HG03469 (cell line): ENCODE results near the gene REELD1.

ENCODE experiments used
- ATAC-seq: cut with Tn5 transposase; IDR thresholded peaks from one replicate; pipeline ENCODE4 v1.9.1; 2021; ENCODE audit warnings: mild to moderate bottlenecking, moderate library complexity, moderate number of reproducible peaks; ENCODE audit not compliant: unreplicated experiment

The REELD1 gene

DNA sequence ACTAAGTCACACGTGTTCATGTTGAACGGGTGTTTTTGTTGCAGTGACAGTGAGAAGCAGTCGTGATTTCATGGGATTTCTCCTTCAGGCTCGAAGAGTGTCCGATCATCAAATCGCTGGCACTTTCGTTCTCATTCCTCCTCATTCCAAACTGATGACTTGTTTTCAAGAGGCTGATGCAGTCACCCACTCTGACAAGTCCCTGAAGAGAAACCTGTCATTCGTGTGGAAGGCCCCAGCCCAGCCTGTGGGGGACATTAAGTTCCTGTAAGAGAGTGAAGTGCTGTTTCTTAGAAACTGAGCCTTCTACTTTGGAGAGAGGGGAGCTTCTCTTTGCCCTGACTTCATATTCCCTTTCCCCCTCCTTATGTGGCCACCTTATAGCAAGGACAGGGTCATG is 8.0 kb downstream of the REELD1 start:
- no peak for ATAC-seq

- ATAC-seq, result no peak
These were observed 10.1 kb downstream of the REELD1 start for GRCh38 chr4:146224326-146224966.

GRCh38 chr4:146229406-146229805 is 15.1 kb downstream of the REELD1 start:
- no peak for ATAC-seq

DNA sequence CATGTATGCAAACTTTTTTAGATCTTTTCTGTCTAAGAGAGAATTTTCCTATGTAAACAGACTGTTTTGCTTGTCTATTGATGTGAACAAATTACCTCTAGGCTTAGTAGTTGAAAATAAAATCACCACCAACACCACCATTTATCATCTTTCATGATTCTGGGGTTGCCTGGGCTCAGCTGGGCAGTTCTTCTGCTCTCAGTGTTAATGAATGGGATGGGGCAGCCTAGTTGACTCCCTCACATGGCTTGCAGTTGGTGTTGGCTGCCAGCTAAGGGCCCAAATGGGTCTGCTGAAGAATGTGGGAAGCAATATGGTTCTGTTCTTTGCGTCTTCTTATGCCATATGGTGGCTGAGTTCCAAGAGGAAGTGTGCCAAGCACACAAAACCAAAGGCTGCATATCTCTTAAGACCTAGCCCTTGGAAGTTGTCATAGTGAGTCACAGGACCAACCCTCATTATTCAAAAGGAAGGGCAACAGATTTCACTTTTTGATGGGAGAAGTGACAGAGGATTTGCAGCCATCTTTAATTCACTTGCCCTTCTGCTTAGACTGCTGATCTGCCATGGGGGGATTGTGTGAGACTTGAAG is 17.9 kb downstream of the REELD1 start:
- no peak for ATAC-seq

GRCh38 chr4:146235654-146236177 is 21.4 kb downstream of the REELD1 start:
- no peak for ATAC-seq

GRCh38 chr4:146236216-146236615 is 21.9 kb downstream of the REELD1 start:
- no peak for ATAC-seq

GRCh38 chr4:146237092-146237491 is 22.8 kb downstream of the REELD1 start:
- ATAC-seq, result no peak

- ATAC-seq, result no peak
These were observed 23.8 kb downstream of the REELD1 start for GRCh38 chr4:146238107-146238506.

DNA sequence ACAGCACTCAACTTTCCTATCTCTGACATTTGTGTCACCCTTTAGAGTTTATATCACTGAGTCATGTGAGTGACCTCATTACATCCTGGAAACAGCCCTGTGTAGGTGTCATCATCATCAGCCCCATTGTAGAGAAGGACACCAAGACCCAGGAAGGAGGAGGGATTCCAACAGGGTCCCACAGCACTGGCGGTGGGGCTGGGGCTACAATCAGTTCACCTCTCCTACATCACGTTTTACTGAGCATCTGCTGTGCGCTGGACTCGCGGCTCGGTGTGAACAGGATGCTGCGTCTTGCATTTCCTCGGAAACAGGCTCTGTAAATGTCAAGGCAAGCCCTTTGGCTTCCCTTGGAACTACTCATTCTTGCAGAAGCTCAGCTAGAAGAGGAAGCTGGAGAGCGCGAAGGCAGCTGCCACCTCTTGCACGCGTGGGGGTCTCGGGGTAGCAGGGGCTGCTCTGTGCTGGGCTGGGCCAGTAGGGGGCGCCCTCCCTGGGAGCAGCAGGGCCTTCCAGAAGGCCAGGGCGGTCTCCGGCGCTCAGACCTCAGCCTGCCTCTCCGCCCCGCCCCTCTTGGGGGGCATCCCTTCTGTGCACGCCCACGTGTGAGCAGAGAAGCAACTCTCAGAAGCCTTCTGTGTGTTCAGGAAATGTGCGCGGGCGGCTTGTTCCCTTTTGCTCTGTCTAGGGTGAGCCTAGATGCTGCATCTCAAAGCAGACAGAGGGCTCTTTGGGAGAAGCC is 29.0 kb downstream of the REELD1 start:
- peak; percentile 69 for ATAC-seq

- ATAC-seq, result no peak
These were observed 29.5 kb downstream of the REELD1 start for GRCh38 chr4:146243883-146244277.

- ATAC-seq, result no peak
These were observed 30.2 kb downstream of the REELD1 start for GRCh38 chr4:146244496-146244895.

- ATAC-seq, result no peak
These were observed 30.9 kb downstream of the REELD1 start for GRCh38 chr4:146245246-146245645.

GRCh38 chr4:146245850-146246249 is 31.5 kb downstream of the REELD1 start:
- no peak for ATAC-seq

DNA sequence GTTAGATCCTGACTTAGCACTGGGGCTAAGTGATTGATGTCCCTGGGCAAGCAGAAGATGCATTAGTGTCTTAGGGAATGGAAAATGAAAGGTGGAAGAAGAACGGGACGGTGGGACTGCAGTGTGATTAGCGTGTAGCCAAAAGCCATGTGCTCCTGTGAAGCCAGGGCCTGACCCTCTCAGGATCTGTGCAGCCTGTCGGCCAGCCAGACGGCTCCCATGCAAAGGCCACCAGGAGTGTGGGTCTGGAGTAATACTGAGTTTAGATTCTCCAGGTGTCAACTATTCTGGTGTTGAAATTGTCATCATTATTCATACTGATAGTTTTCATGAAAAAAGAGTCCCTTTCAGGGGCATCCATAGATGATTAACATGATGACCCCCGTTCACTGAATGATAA is 32.0 kb downstream of the REELD1 start:
- ATAC-seq, result no peak

DNA sequence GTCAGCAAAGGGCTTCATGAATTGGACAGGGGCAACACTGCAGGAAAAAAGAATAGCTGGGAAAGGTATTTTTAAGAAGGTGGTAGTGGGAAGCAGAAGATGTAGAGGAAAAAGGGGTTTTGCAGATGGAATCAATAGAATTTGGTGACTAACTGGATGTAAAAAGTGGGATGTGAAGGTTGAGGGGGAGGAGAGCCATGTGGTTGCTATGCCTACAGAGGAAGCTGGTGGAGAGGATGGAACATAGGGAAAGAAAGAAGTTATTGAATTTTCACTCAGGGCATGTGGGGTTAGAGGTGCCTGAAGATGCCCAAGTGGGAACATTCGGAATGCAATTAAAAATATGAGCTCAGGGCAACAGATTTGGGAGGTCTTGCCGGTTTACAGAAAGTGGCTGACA is 33.0 kb downstream of the REELD1 start:
- ATAC-seq, result no peak

DNA sequence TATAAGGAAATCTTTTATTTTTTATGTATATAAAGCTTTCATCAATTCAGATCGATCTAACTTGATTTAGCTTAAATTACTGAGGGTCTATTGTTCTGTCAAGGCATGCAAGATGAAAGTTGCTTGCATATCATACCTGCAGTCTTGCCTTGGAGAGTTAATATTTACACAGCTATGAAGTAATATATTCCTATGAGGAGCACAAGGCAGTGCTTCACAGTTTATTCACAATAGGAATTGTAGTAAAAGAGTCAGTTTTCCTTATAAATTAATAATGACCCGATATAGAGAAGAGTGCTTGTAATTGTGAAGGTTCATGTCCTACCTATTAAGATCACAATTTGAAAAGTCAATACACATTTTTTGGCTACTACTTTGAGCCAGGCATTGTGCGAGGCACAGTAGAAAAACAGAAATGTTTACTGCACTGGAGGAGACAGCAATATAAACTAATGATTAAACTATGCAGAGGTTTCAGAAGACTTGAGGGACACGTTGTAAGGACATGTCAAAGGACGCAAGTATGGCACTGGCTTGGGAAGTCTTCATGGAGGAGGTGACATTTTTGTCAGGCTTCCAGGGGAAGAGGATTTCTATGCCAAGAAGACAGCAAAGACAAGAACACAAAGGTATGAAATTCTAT is 38.8 kb downstream of the REELD1 start:
- ATAC-seq, result no peak

GRCh38 chr4:146255463-146255862 is 41.1 kb downstream of the REELD1 start:
- ATAC-seq, result no peak

- no peak for ATAC-seq
These were observed 41.5 kb downstream of the REELD1 start for GRCh38 chr4:146255874-146256273.

- no peak for ATAC-seq
These were observed 42.0 kb downstream of the REELD1 start for GRCh38 chr4:146256328-146256727.

DNA sequence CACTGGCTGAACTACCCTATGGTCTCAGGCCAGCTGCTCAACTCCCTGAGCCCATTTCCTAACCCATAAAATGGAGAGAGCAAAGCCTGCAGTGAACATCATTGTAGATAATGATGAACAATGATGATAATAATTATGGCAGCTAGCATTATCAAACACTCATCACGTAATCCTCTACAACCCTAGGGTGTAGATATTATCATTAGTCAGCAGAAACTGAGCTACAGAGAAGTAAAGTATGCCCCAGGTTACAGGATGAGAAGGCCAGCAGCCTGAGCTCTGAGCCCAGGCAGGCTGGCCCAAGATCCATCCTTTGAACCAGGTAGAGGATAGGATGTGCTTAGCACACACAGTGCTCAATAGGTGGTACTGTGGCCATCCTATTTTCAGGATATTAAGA is 43.2 kb downstream of the REELD1 start:
- no peak for ATAC-seq

- ATAC-seq, result no peak
These were observed 46.2 kb downstream of the REELD1 start for GRCh38 chr4:146260521-146260920.

DNA sequence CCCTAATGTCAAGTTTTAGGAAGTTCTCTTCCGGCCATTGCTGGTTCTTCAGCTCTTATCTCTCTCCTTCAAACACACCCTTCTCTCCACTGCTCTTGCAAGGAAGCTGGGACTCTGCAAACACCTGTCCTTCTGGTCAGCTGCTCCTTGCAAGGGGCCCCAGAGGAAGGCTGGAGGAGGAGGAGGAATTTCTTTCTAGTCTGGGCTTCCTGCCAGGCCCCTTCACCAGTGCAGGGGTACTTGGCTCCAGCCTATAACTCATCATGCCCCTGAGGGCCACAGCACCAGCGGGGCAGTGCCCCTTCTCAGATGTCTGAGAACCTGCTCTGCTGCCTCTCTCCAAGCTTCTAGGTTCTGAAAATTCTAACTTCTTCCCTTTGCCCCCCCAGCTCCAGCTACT is 46.7 kb downstream of the REELD1 start:
- ATAC-seq, result no peak
